Esophagus muscularis mucosa (tissue), 4 donors: ENCODE measurements around the gene ABHD8.

Source experiments
- EP300 ChIP-seq: sonication (generic); formaldehyde crosslinking; IDR thresholded peaks from one replicate; pipeline ENCODE4 v1.6.1; 2017; ENCODE audit warnings: antibody characterized with exemption
- POLR2A ChIP-seq: fragments of 450-650 bp; IDR thresholded peaks from one replicate; pipeline ENCODE4 v1.6.1; 2017; ENCODE audit warnings: antibody characterized with exemption, moderate library complexity, mild to moderate bottlenecking, low read depth
- POLR2AphosphoS5 ChIP-seq, 2 donors: sonication (generic); formaldehyde crosslinking; IDR thresholded peaks; one replicate each; pipeline ENCODE4 v1.6.1; 2017; ENCODE audit warnings: antibody characterized with exemption in 2 of 2
- TF ChIP-seq, protein P1 (sequence below), 3 experiments: fragments of 200-600 bp in 2 of 3; fragments of 450-650 bp in 1 of 3; sonication (generic) in 2 of 3; IDR thresholded peaks; one replicate each; pipeline ENCODE4 v1.5.1; 2017 to 2019; ENCODE audit warnings: antibody characterized with exemption in 3 of 3, mild to moderate bottlenecking in 2 of 3, moderate library complexity in 1 of 3

- TF ChIP-seq, protein P1, sequence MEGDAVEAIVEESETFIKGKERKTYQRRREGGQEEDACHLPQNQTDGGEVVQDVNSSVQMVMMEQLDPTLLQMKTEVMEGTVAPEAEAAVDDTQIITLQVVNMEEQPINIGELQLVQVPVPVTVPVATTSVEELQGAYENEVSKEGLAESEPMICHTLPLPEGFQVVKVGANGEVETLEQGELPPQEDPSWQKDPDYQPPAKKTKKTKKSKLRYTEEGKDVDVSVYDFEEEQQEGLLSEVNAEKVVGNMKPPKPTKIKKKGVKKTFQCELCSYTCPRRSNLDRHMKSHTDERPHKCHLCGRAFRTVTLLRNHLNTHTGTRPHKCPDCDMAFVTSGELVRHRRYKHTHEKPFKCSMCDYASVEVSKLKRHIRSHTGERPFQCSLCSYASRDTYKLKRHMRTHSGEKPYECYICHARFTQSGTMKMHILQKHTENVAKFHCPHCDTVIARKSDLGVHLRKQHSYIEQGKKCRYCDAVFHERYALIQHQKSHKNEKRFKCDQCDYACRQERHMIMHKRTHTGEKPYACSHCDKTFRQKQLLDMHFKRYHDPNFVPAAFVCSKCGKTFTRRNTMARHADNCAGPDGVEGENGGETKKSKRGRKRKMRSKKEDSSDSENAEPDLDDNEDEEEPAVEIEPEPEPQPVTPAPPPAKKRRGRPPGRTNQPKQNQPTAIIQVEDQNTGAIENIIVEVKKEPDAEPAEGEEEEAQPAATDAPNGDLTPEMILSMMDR (IDR thresholded peaks at IDR 0.05): no peak
- TF ChIP-seq POLR2A (no peak), EP300 (no peak), POLR2AphosphoS5 (IDR thresholded peaks at IDR 0.05) (no peak)
These were observed 19.6 kb upstream of the ABHD8 start for GRCh38 chr19:17322854-17323253.
